ENCODE data around the gene CCDC51. TPM values are rescaled to one million over a fixed set of nuclear protein-coding genes. Genes with fewer than 3 reads are reported as not detected.

CCDC51 gene
- total RNA-seq, 1 donor from 2014 or later: 39.2 TPM

DNA sequence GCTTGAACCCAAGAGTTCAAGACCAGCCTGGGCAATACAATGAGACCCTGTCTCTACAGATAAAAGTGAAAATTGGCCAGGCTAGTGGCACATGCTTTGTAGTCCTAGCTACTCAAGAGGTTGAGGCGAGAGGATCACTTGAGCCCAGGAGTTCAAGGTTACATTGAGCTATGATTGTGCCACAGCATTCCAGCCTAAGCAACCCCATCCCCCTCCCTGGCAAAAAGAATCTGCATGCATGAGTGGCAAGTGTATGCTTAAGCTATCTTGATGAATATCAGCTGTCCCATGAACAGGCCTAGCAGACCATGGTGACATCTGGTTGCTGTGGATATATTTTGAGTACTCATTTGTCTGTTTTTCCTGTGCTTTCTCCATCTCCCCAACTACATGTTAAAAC, 11.4 kb upstream of the CCDC51 start:
- no peak for DNase-seq (ENCODE audit: low read depth)
- no peaks in the 10 kb centered on the region for H3K27me3 ChIP-seq (ENCODE audit: control insufficient read depth, insufficient read depth, low read length)
- H3K36me3 ChIP-seq (ENCODE audit: control insufficient read depth, insufficient read depth, low read length): peaks cover 5% of the 10 kb centered on the region
- H3K4me3 ChIP-seq (ENCODE audit: low read depth, low read length): no peak overlapping the region
- TF ChIP-seq CTCF (IDR thresholded peaks at IDR 0.05; ENCODE audit: insufficient read depth, low read length, poor library complexity, severe bottlenecking): no peak

- H3K4me3 ChIP-seq (ENCODE audit: low read depth, low read length): peak within 1 kb of the TSS; percentile 99
- TF ChIP-seq CTCF (IDR thresholded peaks at IDR 0.05; ENCODE audit: insufficient read depth, low read length, poor library complexity, severe bottlenecking): no peak
- no peaks in the 10 kb centered on the region for H3K36me3 ChIP-seq (ENCODE audit: control insufficient read depth, insufficient read depth, low read length)
- DNase-seq (ENCODE audit: low read depth): no peak
- H3K27me3 ChIP-seq (ENCODE audit: control insufficient read depth, insufficient read depth, low read length): no peaks in the 10 kb centered on the region
Observed at GRCh38 chr3:48446425-48447193, 6.7 kb upstream of the CCDC51 start, which contains the start of gene ATRIP. Gene ATRIP, plus strand, starts transcription at chr3:48446737. Its CDS starts 109 bp downstream, at chr3:48446846.

DNA sequence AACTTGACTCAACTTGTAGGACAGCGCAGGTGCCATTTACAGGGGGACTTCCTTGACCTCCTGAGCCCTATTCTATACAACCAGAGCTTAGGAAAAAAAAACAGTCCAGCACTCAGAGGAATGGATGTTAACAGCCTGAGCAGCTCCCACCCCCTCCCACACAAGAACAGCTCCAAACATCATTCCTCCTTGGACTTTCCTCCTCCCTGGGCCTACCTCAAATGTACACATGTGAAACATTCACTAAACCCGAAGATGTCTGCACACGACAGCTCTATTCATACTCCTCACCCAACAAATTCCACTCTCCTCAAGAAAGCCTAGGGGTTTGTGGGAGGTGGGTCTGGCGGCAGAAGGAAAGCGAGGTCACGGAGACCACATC, 6.1 kb upstream of the CCDC51 start:
- no peak for TF ChIP-seq CTCF (IDR thresholded peaks at IDR 0.05; ENCODE audit: insufficient read depth, low read length, poor library complexity, severe bottlenecking)
- Histone ChIP-seq H3K36me3 (ENCODE audit: control insufficient read depth, insufficient read depth, low read length) (no peaks in the 10 kb centered on the region), H3K4me3 (ENCODE audit: low read depth, low read length) (peak overlapping the region; percentile 99), H3K27me3 (ENCODE audit: control insufficient read depth, insufficient read depth, low read length) (no peaks in the 10 kb centered on the region)
- no peak for DNase-seq (ENCODE audit: low read depth)

DNA sequence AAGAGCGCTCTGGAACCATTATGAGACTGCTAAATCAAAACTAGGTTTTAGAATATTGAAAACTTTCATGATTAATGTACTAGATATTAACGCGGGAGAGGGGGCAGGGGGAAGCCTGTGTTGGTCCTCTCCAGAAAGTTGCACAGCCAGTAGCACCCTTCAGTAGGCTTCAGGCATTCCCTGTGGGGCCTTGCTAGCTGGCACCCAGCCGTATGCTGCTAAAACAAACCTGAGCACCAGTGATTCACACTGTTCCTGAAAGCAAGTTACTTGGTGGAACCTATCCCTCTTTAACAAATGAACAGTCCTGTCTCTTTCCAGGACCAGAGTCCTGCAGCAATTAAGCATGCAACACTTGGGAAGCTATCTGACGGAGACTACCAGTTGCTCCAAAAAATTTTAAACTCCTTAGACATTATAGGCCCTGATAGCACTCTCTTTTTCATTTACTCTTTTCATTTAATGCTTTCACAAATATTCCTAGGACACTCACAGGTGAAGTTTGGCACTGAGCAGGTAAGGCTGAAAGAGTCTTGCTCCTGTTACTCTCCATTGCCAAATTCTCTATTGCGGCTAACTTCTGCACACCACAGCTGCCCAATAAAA, 5.5 kb upstream of the CCDC51 start:
- Histone ChIP-seq H3K4me3 (ENCODE audit: low read depth, low read length) (no peak overlapping the region), H3K27me3 (ENCODE audit: control insufficient read depth, insufficient read depth, low read length) (no peaks in the 10 kb centered on the region), H3K36me3 (ENCODE audit: control insufficient read depth, insufficient read depth, low read length) (no peaks in the 10 kb centered on the region)
- no peak for TF ChIP-seq CTCF (IDR thresholded peaks at IDR 0.05; ENCODE audit: insufficient read depth, low read length, poor library complexity, severe bottlenecking)
- no peak for DNase-seq (ENCODE audit: low read depth)

- Histone ChIP-seq H3K27me3 (ENCODE audit: control insufficient read depth, insufficient read depth, low read length) (no peaks in the 10 kb centered on the region), H3K36me3 (ENCODE audit: control insufficient read depth, insufficient read depth, low read length) (no peaks in the 10 kb centered on the region), H3K4me3 (ENCODE audit: low read depth, low read length) (no peak overlapping the region)
- TF ChIP-seq CTCF (IDR thresholded peaks at IDR 0.05; ENCODE audit: insufficient read depth, low read length, poor library complexity, severe bottlenecking): no peak
- no peak for DNase-seq (ENCODE audit: low read depth)
Observed at GRCh38 chr3:48441940-48442339, 2.0 kb upstream of the CCDC51 start.

All from kidney epithelial cell (primary cell).